ENCODE data around the gene APOA5. TPM values are rescaled to one million over a fixed set of nuclear protein-coding genes. Genes with fewer than 3 reads are reported as not detected.

The APOA5 gene
- polyA plus RNA-seq, 3 donors: not detected

GRCh38 chr11:116788975-116789374 lies 2.7 kb downstream of the APOA5 start:
- H3K9me3 ChIP-seq (replicated peaks in 1 of 2; ENCODE audit: control insufficient read depth in 1 of 2, insufficient read depth in 1 of 2, low read length in 2 of 2): no peaks in the 10 kb centered on the region
- no peaks in the 10 kb centered on the region for H4K20me1 ChIP-seq (ENCODE audit: insufficient read depth, low read length)
- Mint-ChIP-seq H3K9me3 (peaks cover 0 to 2% (median 0%) of the 10 kb centered on the region in 7 donors), H3K27me3 (ENCODE audit: low read depth in 3 of 3) (peaks cover 6 to 14% (median 8%) of the 10 kb centered on the region in 3 donors), H3K4me1 (peaks cover 31% of the 10 kb centered on the region), H3K4me3 (peak overlapping the region; percentile 7 to 94), H3K27ac (peak overlapping the region in 3 of 7 donors; percentile 7 to 97 (median 93)), H3K36me3 (peaks cover 31 to 33% of the 10 kb centered on the region in 2 donors)
- H3K27me3 ChIP-seq (ENCODE audit: control insufficient read depth in 2 of 2, insufficient read depth in 2 of 2, low read length in 2 of 2): no peaks in the 10 kb centered on the region
- H3K4me3 ChIP-seq (replicated peaks in 1 of 3; ENCODE audit: low read depth in 2 of 3, low read length in 3 of 3): no peak overlapping the region
- no peak overlapping the region for H3K27ac ChIP-seq (ENCODE audit: low read depth in 1 of 2, low read length in 2 of 2)
- TF ChIP-seq, protein P1, sequence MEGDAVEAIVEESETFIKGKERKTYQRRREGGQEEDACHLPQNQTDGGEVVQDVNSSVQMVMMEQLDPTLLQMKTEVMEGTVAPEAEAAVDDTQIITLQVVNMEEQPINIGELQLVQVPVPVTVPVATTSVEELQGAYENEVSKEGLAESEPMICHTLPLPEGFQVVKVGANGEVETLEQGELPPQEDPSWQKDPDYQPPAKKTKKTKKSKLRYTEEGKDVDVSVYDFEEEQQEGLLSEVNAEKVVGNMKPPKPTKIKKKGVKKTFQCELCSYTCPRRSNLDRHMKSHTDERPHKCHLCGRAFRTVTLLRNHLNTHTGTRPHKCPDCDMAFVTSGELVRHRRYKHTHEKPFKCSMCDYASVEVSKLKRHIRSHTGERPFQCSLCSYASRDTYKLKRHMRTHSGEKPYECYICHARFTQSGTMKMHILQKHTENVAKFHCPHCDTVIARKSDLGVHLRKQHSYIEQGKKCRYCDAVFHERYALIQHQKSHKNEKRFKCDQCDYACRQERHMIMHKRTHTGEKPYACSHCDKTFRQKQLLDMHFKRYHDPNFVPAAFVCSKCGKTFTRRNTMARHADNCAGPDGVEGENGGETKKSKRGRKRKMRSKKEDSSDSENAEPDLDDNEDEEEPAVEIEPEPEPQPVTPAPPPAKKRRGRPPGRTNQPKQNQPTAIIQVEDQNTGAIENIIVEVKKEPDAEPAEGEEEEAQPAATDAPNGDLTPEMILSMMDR (IDR thresholded peaks at IDR 0.05): no peak
- 100% methylated on average over 3 of the region's 4 CpGs for WGBS (ENCODE audit: insufficient coverage)
- no peak overlapping the region for H3K4me2 ChIP-seq (replicated peaks; ENCODE audit: extremely low read depth, low read length, poor library complexity, severe bottlenecking)
- no peak for DNase-seq
- intact Hi-C loops (cut with micrococcal nuclease): loop anchor here (5.0 to 10.0 kb wide), 2 partner anchors 443 to 536 kb away; partner anchors contain the start of genes CEP164 (in 1 of the 2), PCSK7 (in 1 of the 2) and RNF214 (in 1 of the 2)
- peaks cover 27 to 28% of the 10 kb centered on the region in 2 donors for H3K36me3 ChIP-seq (replicated peaks in 1 of 2; ENCODE audit: control insufficient read depth in 1 of 2, insufficient read depth in 2 of 2, low read length in 2 of 2)
- H2AFZ ChIP-seq (ENCODE audit: insufficient read depth, low read depth, low read length, poor library complexity, severe bottlenecking): no peak overlapping the region
- no peak overlapping the region for H3K9ac ChIP-seq (ENCODE audit: insufficient read depth, low read length, poor library complexity, severe bottlenecking)
- H3K79me2 ChIP-seq (ENCODE audit: insufficient read depth, low read length): peaks cover 34% of the 10 kb centered on the region
- peaks cover 22 to 26% of the 10 kb centered on the region in 2 donors for H3K4me1 ChIP-seq (ENCODE audit: control insufficient read depth in 1 of 2, insufficient read depth in 2 of 2, low read length in 2 of 2)

- TF ChIP-seq, protein P1 (IDR thresholded peaks at IDR 0.05): no peak
- Histone ChIP-seq H3K36me3 (replicated peaks in 1 of 2; ENCODE audit: control insufficient read depth in 1 of 2, insufficient read depth in 2 of 2, low read length in 2 of 2) (peaks cover 31 to 33% of the 10 kb centered on the region in 2 donors), H2AFZ (ENCODE audit: insufficient read depth, low read depth, low read length, poor library complexity, severe bottlenecking) (peak overlapping the region; percentile 98), H3K4me1 (ENCODE audit: control insufficient read depth in 1 of 2, insufficient read depth in 2 of 2, low read length in 2 of 2) (peaks cover 22 to 26% of the 10 kb centered on the region in 2 donors), H3K79me2 (ENCODE audit: insufficient read depth, low read length) (peaks cover 34% of the 10 kb centered on the region), H3K9ac (ENCODE audit: insufficient read depth, low read length, poor library complexity, severe bottlenecking) (peak overlapping the region; percentile 94), H3K9me3 (replicated peaks in 1 of 2; ENCODE audit: control insufficient read depth in 1 of 2, insufficient read depth in 1 of 2, low read length in 2 of 2) (no peaks in the 10 kb centered on the region), H3K4me3 (replicated peaks in 1 of 3; ENCODE audit: low read depth in 2 of 3, low read length in 3 of 3) (peak overlapping the region; percentile 85 to 92 (median 90)), H4K20me1 (ENCODE audit: insufficient read depth, low read length) (no peaks in the 10 kb centered on the region), H3K27ac (ENCODE audit: low read depth in 1 of 2, low read length in 2 of 2) (peak overlapping the region; percentile 61 to 94), H3K27me3 (ENCODE audit: control insufficient read depth in 2 of 2, insufficient read depth in 2 of 2, low read length in 2 of 2) (no peaks in the 10 kb centered on the region), H3K4me2 (replicated peaks; ENCODE audit: extremely low read depth, low read length, poor library complexity, severe bottlenecking) (peak overlapping the region; percentile 86)
- Mint-ChIP-seq H3K9me3 (peaks cover 0 to 2% (median 0%) of the 10 kb centered on the region in 7 donors), H3K27ac (peak overlapping the region; percentile 92 to 98 (median 97)), H3K4me1 (peaks cover 29% of the 10 kb centered on the region), H3K4me3 (peak overlapping the region; percentile 94 to 95), H3K27me3 (ENCODE audit: low read depth in 3 of 3) (peaks cover 6 to 14% (median 8%) of the 10 kb centered on the region in 3 donors), H3K36me3 (peaks cover 33 to 37% of the 10 kb centered on the region in 2 donors)
- DNase-seq: peak in 1 of 3 donors; percentile 8
- intact Hi-C loops (cut with micrococcal nuclease): loop anchor here (5.0 to 10.0 kb wide), 2 partner anchors 444 to 536 kb away; partner anchors contain the start of genes CEP164 (in 1 of the 2), PCSK7 (in 1 of the 2) and RNF214 (in 1 of the 2)
- no CpG with 5 or more reads among the region's 4 CpGs for WGBS (ENCODE audit: insufficient coverage)
Observed at GRCh38 chr11:116788534-116788933, 3.1 kb downstream of the APOA5 start.
